Omental fat pad (tissue), 4 donors: ENCODE results near the gene SNRNP70. TPM values are rescaled to one million over a fixed set of nuclear protein-coding genes. Genes with fewer than 3 reads are reported as not detected.
A peak's percentile ranks its signal among the peaks of the same experiment; 100 is the strongest.
"Not testable (repeated sequence)": the region's sequence is repeated elsewhere in the genome, so short reads cannot be mapped to it uniquely, and the experiment has no call there.

ENCODE experiments used
- ATAC-seq: fragments of 150-250 bp; one replicate; pipeline ENCODE4 v1.9.1; 2016; ENCODE audit warnings: mild to moderate bottlenecking, moderate library complexity; ENCODE audit not compliant: low FRiP score
- DNase-seq: peaks from one replicate; pipeline ENCODE4 v3.0.0-alpha.2; 2019; ENCODE audit warnings: low spot score
- CTCF ChIP-seq, 3 donors: fragments of 450-650 bp; IDR thresholded peaks; one replicate each; pipeline ENCODE4 v1.5.1; 2016 to 2017; ENCODE audit warnings: antibody characterized with exemption in 3 of 3, mild to moderate bottlenecking in 3 of 3, moderate library complexity in 2 of 3
- total RNA-seq, 4 donors: library from RNA; depleted of rRNA; stranded (reverse); fragments of >200 nt; gene quantifications; one replicate each; pipeline ENCODE4 v1.1.0, GENCODE V29; 2016

Gene SNRNP70
- total RNA-seq, 4 donors from 2014 or later, result 132 to 314 (median 207) TPM

DNA sequence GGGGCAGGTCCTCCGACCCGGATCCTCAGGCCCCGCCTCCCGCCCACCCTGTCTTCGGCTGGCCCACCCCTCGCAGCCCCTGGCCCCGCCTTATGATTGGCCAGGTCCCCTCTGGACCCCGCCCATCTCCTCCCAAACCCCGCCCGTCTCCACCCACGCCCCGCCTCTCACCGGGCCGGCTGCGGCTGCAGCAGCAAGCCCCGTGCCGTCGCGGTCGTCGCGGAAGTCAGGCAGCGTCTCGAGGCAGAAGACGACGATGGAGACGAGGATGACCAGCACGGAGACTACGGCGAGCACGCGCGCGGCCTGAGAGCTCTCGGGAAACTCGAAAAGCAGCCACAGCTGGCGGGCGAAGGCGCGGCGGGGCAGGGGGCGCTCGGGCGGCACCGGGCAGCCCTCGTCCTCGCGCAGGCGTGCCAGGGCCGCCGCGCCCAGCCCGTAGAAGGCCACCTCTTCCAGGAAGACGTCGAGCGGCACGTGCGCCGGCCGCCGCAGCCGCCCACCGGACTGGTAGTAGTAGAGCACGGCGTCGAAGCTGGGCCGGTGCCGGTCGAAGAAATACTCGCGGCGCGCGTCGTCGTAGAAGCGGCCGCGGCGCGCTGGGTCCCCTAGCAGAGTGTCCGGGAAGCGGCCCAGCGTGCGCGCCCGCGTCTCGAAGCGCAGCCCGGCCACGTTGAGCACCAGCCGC is 13.2 kb upstream of the SNRNP70 start:
- no peak for TF ChIP-seq CTCF (IDR thresholded peaks at IDR 0.05)
- ATAC-seq, result no peak

GRCh38 chr19:49073514-49074378 is 11.5 kb upstream of the SNRNP70 start:
- TF ChIP-seq CTCF (IDR thresholded peaks at IDR 0.05), result no peak
- no peak for DNase-seq
- ATAC-seq, result no peak

More for the DNA sequence above, 13.2 kb upstream of the SNRNP70 start:
- no peak for DNase-seq

- peak in 1 of 3 donors; percentile 16 for TF ChIP-seq CTCF (IDR thresholded peaks at IDR 0.05)
- not testable (repeated sequence) for DNase-seq, ATAC-seq
Measured at GRCh38 chr19:49074869-49075268, 10.4 kb upstream of the SNRNP70 start.

GRCh38 chr19:49080392-49080791 is 4.9 kb upstream of the SNRNP70 start:
- TF ChIP-seq CTCF (IDR thresholded peaks at IDR 0.05), result no peak
- ATAC-seq, result no peak
- no peak for DNase-seq

DNA sequence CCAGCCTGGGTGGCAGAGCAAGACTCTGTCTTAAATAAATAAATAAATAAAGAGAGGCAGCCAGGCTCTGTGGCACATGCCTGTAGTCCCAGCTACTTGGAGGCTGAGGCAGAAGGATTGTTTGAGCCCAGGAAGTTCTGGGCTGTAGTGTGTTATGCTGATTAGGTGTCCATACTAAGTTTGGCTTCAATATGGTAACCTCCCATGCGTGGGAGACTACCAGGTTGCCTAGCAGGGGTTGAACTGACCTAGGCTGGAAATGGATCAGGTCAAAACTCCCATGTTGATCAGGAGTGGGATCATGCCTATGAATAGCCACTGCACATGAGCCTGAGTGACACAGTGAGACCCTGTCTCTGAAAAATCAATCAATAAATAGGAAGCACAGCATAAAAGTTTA is 4.0 kb upstream of the SNRNP70 start:
- TF ChIP-seq CTCF (IDR thresholded peaks at IDR 0.05), result no peak
- ATAC-seq (no peak), DNase-seq (no peak)

GRCh38 chr19:49084206-49085019 is 838 bp upstream of the SNRNP70 start:
- ATAC-seq, result no peak
- no peak for DNase-seq

More at GRCh38 chr19:49084206-49085019, 838 bp upstream of the SNRNP70 start:
- TF ChIP-seq CTCF (IDR thresholded peaks at IDR 0.05), result no peak
